Cerebellar cortex (tissue), 1 donor: ENCODE data around the gene RAET1E.
A peak's percentile ranks its signal among the peaks of the same experiment; 100 is the strongest.
"Not testable (repeated sequence)": the region's sequence is repeated elsewhere in the genome, so short reads cannot be mapped to it uniquely, and the experiment has no call there.

Experiments used
- DNase-seq: peaks from one replicate; pipeline ENCODE4 v3.0.0-alpha.2; 2015; ENCODE audit warnings: low spot score

RAET1E gene

GRCh38 chr6:149897855-149898744 is at the start of gene RAET1E:
TSS of gene RAET1E (minus strand) at chr6:149898113. CDS start at chr6:149890901, 7,212 bp downstream.
- no peak for DNase-seq

GRCh38 chr6:149947533-149947932 is 49.6 kb upstream of the RAET1E start:
- not testable (repeated sequence) for DNase-seq

GRCh38 chr6:149946631-149947030 is 48.7 kb upstream of the RAET1E start:
- DNase-seq = not testable (repeated sequence)

DNA sequence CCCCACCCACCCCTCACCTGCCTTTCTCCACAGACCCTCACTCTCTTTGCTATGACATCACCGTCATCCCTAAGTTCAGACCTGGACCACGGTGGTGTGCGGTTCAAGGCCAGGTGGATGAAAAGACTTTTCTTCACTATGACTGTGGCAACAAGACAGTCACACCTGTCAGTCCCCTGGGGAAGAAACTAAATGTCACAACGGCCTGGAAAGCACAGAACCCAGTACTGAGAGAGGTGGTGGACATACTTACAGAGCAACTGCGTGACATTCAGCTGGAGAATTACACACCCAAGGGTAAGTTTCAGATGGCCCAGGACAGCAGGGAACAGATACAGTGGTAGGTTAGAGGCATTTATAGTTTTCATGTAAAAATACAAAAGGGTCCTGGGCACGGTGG is 47.4 kb upstream of the RAET1E start:
- not testable (repeated sequence) for DNase-seq

DNA sequence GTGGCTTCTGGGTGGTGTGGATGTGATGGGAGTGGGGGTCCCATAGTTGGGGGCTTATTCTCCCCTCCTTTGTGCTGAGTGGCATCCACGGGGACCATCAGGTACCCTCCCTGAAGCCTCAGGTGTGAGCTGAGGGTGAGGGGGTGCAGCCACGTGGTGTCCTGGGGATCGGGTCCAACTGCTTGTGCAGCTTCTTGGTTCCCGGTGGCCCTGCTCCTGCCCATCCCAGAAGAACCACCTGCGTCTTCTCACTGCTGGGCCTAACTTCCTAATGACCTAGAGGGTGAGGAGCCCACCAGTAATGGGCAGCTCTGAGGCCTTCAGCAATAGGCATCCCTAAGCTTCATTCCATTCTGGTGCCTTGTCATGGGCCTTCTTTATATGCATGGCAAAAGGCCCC is 45.4 kb upstream of the RAET1E start:
- DNase-seq = not testable (repeated sequence)

GRCh38 chr6:149942461-149942829 is 44.5 kb upstream of the RAET1E start:
- DNase-seq = no peak

DNA sequence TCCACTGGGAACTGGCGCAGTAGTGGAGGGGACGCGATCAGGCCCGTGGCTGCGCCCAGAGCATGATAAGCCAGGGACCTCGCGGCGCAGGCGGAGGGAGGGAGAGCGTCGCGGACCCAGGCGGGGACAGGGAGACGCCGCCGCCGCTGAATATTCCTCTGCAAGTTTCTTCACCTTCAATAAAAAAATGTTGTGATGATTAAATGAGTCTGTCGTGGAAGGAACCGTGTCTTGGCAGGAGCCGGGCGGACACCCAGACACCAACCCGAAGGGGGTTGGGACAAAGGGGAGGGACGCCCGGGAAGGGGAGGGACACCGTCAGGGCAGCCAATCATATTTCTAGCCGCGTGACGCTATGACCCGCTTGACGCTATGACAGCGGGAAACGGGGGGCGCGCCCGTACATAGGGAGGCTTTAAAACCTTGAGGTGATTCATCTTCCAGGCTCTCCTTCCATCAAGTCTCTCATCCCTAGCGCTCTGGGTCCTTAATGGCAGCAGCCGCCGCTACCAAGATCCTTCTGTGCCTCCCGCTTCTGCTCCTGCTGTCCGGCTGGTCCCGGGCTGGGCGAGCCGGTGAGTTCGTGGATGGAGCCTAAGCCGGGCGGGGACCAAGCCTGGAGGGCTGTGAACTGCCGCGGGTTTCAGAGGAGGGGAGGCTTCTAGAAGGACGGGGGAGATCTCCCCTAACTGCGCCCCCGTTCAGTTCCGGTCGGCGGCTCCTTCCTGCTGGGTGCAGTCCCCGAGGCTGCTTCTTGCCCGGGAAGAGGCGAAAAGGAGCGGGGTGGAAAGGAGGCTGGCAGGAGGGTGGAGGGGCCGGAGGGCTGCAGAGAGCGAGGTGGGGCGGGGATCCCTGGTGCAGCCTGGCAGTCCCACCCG is 43.9 kb upstream of the RAET1E start, which contains the start of gene ULBP2:
Gene ULBP2, plus strand, starts transcription at position 432 of the 878 bp plus-strand sequence. Its CDS starts 59 bp downstream, at position 491.
- peak; percentile 86 for DNase-seq

DNA sequence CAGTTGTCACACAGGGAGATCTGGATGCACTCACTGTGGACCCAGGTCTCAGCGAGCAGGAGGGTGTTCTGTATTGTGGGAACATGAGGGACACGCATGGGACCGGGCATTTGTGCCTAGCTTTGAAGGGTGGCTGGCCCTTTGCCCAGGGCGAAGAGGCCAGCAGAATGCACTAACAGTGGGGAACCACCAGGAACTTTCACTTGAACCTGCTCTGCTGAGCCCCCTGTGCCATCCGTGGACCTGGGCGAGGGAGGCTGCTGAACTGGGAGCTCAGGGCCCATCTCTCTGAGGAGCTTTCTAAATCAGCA is 42.7 kb upstream of the RAET1E start:
- no peak for DNase-seq

DNA sequence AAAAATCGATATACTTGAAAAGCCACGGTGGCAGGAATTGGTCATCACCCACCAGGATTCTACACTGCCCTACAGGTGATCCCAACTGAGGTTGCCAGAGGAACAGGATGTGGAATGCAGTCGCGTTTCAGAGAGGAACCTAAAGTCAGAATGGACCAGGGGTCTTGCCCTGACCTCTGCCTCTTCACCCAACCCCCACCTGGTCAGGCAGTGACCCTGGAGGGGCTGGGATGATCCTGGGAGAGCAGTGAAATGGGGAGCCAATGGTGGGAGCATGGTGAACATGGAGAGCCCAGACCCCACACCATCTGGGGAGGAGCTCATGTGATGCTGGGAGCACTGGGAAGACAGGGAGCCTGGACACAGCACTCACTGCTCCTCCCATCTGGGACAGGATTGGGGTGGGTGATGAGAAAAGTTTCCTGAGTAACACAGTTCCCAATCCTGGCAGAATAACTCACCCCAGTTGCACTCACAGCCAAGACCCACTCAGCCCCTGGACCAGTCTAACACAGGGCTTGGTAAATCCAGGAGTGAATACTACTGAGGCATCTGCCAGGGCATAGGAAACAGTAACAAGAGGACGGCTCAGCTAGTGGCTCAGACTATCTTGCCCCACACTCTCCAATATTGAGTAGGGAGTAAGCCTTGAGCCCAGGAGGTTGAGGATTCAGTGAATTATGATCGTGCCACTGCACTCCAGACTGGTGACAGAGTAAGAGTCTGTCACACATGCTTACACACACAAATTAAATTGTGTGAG is 42.2 kb upstream of the RAET1E start:
- no peak for DNase-seq

- DNase-seq = no peak
Measured at GRCh38 chr6:149939356-149939648, 41.4 kb upstream of the RAET1E start.

GRCh38 chr6:149938571-149939355 is 40.9 kb upstream of the RAET1E start:
- DNase-seq = no peak

DNA sequence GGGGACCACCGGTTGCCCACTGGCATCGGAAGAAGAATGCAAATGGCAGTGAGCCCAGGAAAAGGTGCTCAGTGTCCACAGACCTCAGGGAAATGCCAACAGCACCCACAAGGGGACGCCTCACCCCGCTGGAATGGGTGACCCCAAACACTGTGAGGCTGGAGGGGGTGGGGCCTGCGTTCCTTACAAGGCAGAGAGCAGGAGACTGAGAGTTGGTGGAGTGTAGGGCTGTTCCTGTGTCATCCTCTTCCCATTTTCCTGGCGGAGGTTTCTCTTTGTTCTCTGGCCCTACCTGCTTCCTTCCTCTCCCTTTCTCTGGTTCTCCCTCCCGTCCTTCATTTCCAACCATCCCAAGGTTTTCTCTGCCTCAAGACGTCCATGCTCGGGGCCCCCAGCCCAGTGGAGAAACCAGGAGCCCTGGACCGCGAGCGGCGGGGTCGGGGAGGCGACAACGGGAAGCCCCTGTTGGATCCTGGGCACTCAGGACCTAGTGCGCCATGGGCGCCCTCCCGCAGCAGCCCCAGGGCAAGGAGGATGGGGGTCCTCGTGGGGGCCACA is 40.2 kb upstream of the RAET1E start:
- DNase-seq = not testable (repeated sequence)

DNA sequence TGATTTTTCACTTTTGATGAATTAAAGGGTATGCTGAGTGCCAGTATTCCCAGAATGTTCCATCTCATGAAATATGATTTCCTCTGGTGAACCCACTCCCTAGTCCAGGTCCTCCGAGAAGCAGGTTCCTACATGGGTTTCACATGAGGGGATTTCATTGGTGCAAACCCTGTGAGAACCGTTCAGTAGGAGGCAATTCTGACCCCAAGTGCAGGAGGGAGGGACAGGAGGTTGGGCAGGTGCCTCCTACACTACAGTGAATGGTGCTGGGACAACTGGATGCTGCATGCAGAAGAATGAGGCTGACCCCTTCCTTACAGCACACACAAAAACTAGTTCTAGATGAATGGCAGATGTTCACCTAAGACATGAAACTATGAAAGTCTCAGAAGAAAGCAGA is 38.8 kb upstream of the RAET1E start:
- no peak for DNase-seq

DNA sequence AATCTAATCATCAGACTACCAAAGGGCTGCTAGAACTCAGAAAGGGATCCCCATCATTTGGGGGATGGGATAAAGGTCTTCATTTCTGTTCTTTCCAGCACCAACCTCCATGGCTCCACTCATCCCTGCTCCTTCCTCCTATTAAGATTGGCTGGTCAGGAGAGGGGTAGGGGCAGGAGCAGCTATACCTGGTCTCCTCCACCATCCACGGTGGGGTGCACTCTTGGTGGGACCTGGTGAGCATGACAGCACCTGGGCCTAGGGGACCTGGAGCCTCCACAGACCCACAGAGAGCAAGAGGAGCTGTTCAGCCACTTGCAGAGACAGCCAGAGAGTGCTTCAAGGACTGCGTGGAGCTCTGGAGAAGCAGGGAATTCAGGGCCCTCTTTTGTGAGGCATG is 37.8 kb upstream of the RAET1E start:
- no peak for DNase-seq

- DNase-seq = no peak
Measured at GRCh38 chr6:149935246-149935645, 37.3 kb upstream of the RAET1E start.

- DNase-seq = peak; percentile 70
Measured at GRCh38 chr6:149934249-149935156, 36.6 kb upstream of the RAET1E start.

DNA sequence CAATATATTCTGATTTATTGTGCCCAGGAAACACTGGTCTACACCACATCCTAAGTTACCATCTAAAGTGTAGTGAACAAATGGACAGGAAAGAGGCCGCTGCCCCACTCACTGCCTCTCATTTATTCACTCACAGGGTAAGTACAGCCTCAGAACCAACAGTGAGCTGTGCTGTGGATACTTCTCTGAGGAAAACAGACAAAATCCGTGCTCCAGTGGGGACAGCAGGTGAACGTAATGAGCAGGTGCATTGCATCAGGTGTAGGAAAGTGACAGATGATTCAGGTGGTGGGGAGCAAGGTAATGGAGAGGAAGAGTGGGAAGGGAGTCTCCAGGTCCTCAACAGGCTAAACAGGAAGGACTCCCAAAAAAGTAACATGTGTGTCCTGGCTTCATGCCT is 35.5 kb upstream of the RAET1E start:
- no peak for DNase-seq

DNA sequence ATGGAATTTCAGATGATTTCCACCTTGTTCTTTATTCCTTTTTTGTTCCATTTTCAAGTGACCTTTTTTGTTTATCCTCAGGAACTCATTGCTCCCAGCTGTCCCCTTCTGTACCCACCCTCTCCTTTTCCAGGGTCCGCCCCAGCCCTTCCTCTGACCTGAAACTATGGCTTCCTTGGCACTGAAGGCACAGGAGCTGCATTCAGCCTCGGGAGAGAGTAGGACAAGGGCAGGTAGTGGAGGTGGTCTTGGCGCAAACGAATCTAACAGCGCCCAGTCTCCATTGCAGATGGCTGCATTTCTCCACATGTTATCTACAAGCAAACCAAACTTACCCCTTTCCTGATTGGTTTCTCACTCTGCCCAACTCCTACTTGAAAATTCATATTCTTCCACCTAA is 35.1 kb upstream of the RAET1E start:
- no peak for DNase-seq

DNA sequence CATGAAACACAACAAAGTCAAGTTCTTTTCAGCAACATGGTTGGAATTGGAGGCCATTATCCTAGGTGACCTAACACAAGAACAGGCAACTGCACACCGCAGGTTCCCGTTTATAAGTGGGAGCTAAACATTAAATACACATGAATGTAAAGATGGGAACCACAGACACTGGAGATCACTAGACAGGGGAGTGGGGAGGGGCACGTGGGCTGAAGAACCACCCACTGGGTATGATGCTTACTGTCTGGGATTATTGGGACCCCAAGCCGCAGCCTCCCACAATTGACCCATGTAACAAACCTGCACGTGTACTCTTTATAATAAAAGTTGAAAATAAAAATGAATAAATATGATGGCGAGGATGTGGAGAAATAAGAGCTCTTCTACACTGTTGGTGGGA is 33.6 kb upstream of the RAET1E start:
- DNase-seq = no peak

DNA sequence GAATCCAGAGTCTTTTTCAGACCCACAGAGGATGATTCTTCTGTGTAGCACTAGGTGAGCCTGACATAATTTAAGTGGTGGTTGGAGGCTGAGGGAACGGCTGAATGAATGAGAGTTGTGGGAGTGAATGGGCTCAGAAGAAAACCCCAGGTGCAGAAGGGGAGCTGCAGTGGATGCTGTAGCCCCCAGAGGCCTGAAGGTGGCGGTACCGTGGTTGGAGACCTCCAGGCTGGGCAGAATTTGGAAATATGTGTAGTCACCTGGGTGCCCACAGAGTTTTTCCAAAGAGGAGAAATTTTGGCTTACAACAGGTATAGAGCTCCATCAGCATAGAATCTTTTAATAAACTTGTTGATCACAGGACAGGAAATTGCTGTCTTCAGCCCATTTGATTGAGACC is 31.5 kb upstream of the RAET1E start:
- DNase-seq = no peak
